HepG2 (cell line): Measurements from ENCODE around the gene SKIDA1. TPM values are rescaled to one million over a fixed set of nuclear protein-coding genes. Genes with fewer than 3 reads are reported as not detected.

Experiments
- AGO2 ChIP-seq: fragments of 200-400 bp; formaldehyde crosslinking; optimal IDR thresholded peaks from 2 replicates; pipeline ENCODE3; 2017; ENCODE audit warnings: mild to moderate bottlenecking, low read depth, low read length, moderate library complexity
- ATF7 ChIP-seq, 2 experiments: fragments of 450-650 bp in 1 of 2; sonication (generic) in 1 of 2; formaldehyde crosslinking in 1 of 2; IDR thresholded peaks; 2 replicates each; pipeline versions ENCODE4 v1.4.0 to v1.6.1; 2016 to 2020; ENCODE audit warnings: antibody characterized with exemption in 1 of 2, mild to moderate bottlenecking in 1 of 2, missing genetic modification reagents in 1 of 2
- ETV5 ChIP-seq: IDR thresholded peaks from 2 replicates; pipeline ENCODE4 v1.6.1; 2018; ENCODE audit warnings: missing biosample characterization, missing genetic modification reagents, inconsistent platforms, borderline replicate concordance
- FOXP1 ChIP-seq, 2 experiments: fragments of 450-650 bp in 1 of 2; IDR thresholded peaks; 2 replicates each; pipeline ENCODE4 v1.6.1; 2017 to 2018; ENCODE audit warnings: antibody characterized with exemption in 1 of 2
- IKZF1 ChIP-seq: fragments of 450-650 bp; IDR thresholded peaks from 2 replicates; pipeline ENCODE4 v1.7.1; 2016
- KDM3A ChIP-seq: IDR thresholded peaks from 2 replicates; pipeline ENCODE4 v1.6.1; 2018; ENCODE audit warnings: low read depth, missing compliant biosample characterization
- NCOA1 ChIP-seq: sonication (generic); formaldehyde crosslinking; IDR thresholded peaks from 2 replicates; pipeline ENCODE4 v1.9.0; 2021; ENCODE audit warnings: missing genetic modification reagents
- SMAD3 ChIP-seq: sonication (generic); formaldehyde crosslinking; IDR thresholded peaks from 2 replicates; pipeline ENCODE4 v1.4.0; 2020; ENCODE audit warnings: missing genetic modification reagents
- SRSF9 ChIP-seq: fragments of 200-400 bp; formaldehyde crosslinking; IDR thresholded peaks from 2 replicates; pipeline ENCODE4 v1.6.1; 2018; ENCODE audit warnings: borderline replicate concordance, mild to moderate bottlenecking, low read depth, low read length; ENCODE audit not compliant: insufficient read depth, poor library complexity, severe bottlenecking
- ZFX ChIP-seq: sonication (generic); formaldehyde crosslinking; IDR thresholded peaks from 2 replicates; pipeline ENCODE4 v1.4.0; 2020; ENCODE audit warnings: mild to moderate bottlenecking, low read depth, missing genetic modification reagents, moderate library complexity
- ZNF230 ChIP-seq: sonication (generic); formaldehyde crosslinking; IDR thresholded peaks from 2 replicates; pipeline ENCODE4 v1.4.0; 2020; ENCODE audit warnings: mild to moderate bottlenecking, missing genetic modification reagents
- ZNF550 ChIP-seq: sonication (generic); formaldehyde crosslinking; IDR thresholded peaks from 2 replicates; pipeline ENCODE4 v1.4.0; 2020; ENCODE audit warnings: mild to moderate bottlenecking, missing genetic modification reagents, borderline replicate concordance
- ZNF564 ChIP-seq: sonication (generic); formaldehyde crosslinking; IDR thresholded peaks from 2 replicates; pipeline ENCODE4 v1.8.1; 2023; ENCODE audit warnings: mild to moderate bottlenecking, missing genetic modification reagents
- ZNF670 ChIP-seq: sonication (generic); formaldehyde crosslinking; IDR thresholded peaks from 2 replicates; pipeline ENCODE4 v1.8.0; 2022; ENCODE audit warnings: mild to moderate bottlenecking, missing genetic modification reagents, borderline replicate concordance
- ZSCAN21 ChIP-seq: sonication (generic); formaldehyde crosslinking; IDR thresholded peaks from 2 replicates; pipeline ENCODE4 v1.8.0; 2022; ENCODE audit warnings: mild to moderate bottlenecking, missing genetic modification reagents, moderate library complexity, borderline replicate concordance
- ZZZ3 ChIP-seq: sonication (generic); formaldehyde crosslinking; IDR thresholded peaks from 2 replicates; pipeline ENCODE4 v1.4.0; 2020; ENCODE audit warnings: missing genetic modification reagents, mild to moderate bottlenecking, borderline replicate concordance
- polyA plus RNA-seq, 8 experiments: library from polyadenylated mRNA; depleted of rRNA in 3 of 8; stranded (reverse) in 7 of 8; unstranded in 1 of 8; fragments of >200 nt; fragmentation: Illumina TruSeq in 4 of 8; extraction: Trizol in 4 of 8; gene quantifications; 2 replicates each; pipeline versions ENCODE4 v1.2.1 to v1.2.3, GENCODE V29; 2011 to 2016; ENCODE audit warnings: low read depth in 4 of 8, missing spikeins in 1 of 8, mixed read lengths in 1 of 8; ENCODE audit not compliant: insufficient read depth in 1 of 8
- total RNA-seq, 5 experiments: library from RNA; depleted of rRNA; stranded (reverse); fragments of >200 nt; fragmentation: Illumina TruSeq; extraction: Trizol; gene quantifications; 2 replicates each; pipeline ENCODE4 v1.2.3, GENCODE V29; 2016; ENCODE audit warnings: low read depth in 1 of 5
- TF ChIP-seq, protein P1 (sequence below): sonication (generic); formaldehyde crosslinking; IDR thresholded peaks from 2 replicates; pipeline ENCODE4 v1.4.0; 2020; ENCODE audit warnings: missing genetic modification reagents
- TF ChIP-seq, protein P2 (sequence below): sonication (generic); formaldehyde crosslinking; IDR thresholded peaks from 2 replicates; pipeline ENCODE4 v1.8.0; 2022; ENCODE audit warnings: missing genetic modification reagents, mild to moderate bottlenecking, moderate library complexity, borderline replicate concordance
- TF ChIP-seq, protein P3 (sequence below): sonication (generic); formaldehyde crosslinking; IDR thresholded peaks from 2 replicates; pipeline ENCODE4 v1.4.0; 2020; ENCODE audit warnings: missing genetic modification reagents
- TF ChIP-seq, protein P4 (sequence below): sonication (generic); formaldehyde crosslinking; IDR thresholded peaks from 2 replicates; pipeline ENCODE4 v1.4.0; 2020; ENCODE audit warnings: mild to moderate bottlenecking, missing genetic modification reagents

SKIDA1 gene
- total and polyA plus RNA-seq, 2 of the 13 experiments (the other 11 are each of a cell fraction or from before 2014, with no cell fraction given), result 0.73 to 1.5 TPM

DNA sequence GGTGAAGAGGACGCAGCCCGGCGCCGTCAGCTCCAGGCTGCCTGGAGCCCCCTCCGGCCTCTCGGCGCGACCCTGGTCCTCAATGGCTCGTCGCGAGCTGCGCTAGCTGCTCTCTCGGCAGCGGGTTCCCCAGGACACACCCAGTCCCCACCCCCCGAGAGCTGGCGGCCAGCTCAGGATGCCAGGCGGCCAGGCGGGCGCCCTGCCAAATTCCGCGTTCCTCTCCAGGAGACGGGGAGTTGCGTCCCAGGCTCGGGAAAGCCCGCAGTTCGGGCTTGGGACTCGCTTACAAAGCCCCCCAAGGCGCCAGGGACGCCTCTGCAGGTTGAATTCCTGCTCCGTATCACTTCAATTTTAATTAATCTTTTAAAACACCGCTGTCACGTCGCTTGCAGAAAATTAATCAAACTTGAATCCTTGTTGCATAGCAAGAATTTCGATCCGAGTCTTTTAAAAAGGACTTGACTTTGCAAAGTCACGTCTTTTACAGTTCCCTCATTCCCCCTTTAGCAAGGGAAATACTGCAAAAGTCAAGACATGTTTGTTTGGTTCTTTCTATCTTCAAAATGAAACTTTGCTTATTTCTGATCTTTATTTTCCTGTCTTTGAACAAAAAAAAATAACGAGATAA, 28.2 kb downstream of the SKIDA1 start (continued):
- TF ChIP-seq, protein P1, sequence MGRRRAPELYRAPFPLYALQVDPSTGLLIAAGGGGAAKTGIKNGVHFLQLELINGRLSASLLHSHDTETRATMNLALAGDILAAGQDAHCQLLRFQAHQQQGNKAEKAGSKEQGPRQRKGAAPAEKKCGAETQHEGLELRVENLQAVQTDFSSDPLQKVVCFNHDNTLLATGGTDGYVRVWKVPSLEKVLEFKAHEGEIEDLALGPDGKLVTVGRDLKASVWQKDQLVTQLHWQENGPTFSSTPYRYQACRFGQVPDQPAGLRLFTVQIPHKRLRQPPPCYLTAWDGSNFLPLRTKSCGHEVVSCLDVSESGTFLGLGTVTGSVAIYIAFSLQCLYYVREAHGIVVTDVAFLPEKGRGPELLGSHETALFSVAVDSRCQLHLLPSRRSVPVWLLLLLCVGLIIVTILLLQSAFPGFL (CRISPR knock-in tag), result no peak
- TF ChIP-seq AGO2, result no peak
- TF ChIP-seq ZNF670, result 0 out of 2 replicates have a peak, but pooled peaks have one; percentile 48
- TF ChIP-seq, protein P2, sequence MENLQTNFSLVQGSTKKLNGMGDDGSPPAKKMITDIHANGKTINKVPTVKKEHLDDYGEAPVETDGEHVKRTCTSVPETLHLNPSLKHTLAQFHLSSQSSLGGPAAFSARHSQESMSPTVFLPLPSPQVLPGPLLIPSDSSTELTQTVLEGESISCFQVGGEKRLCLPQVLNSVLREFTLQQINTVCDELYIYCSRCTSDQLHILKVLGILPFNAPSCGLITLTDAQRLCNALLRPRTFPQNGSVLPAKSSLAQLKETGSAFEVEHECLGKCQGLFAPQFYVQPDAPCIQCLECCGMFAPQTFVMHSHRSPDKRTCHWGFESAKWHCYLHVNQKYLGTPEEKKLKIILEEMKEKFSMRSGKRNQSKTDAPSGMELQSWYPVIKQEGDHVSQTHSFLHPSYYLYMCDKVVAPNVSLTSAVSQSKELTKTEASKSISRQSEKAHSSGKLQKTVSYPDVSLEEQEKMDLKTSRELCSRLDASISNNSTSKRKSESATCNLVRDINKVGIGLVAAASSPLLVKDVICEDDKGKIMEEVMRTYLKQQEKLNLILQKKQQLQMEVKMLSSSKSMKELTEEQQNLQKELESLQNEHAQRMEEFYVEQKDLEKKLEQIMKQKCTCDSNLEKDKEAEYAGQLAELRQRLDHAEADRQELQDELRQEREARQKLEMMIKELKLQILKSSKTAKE (CRISPR knock-in tag), result peak; percentile 55; the same call in 1 of the 2 replicates
- TF ChIP-seq ZNF550 (CRISPR knock-in tag), result no peak
- no peak for TF ChIP-seq ZFX (CRISPR knock-in tag)
- TF ChIP-seq ZNF230, result no peak
- 0 out of 2 replicates have a peak, but pooled peaks have one; percentile 10 for TF ChIP-seq SMAD3 (CRISPR knock-in tag)
- TF ChIP-seq NCOA1 (CRISPR knock-in tag), result peak; percentile 93; the same call in 1 of the 2 replicates
- TF ChIP-seq KDM3A, result 0 out of 2 replicates have a peak, but pooled peaks have one; percentile 39
- no peak for TF ChIP-seq ZSCAN21 (CRISPR knock-in tag)
- TF ChIP-seq IKZF1, result no peak
- TF ChIP-seq SRSF9, result no peak
- TF ChIP-seq ATF7 (IDR thresholded peaks at IDR 0.05), result no peak
- TF ChIP-seq ATF7 (CRISPR knock-in tag; IDR thresholded peaks at IDR 0.05), result no peak
- TF ChIP-seq ETV5 (CRISPR knock-in tag), result peak; percentile 65; the same call in 1 of the 2 replicates
- no peak for TF ChIP-seq ZNF564 (CRISPR knock-in tag)
- TF ChIP-seq, protein P3, sequence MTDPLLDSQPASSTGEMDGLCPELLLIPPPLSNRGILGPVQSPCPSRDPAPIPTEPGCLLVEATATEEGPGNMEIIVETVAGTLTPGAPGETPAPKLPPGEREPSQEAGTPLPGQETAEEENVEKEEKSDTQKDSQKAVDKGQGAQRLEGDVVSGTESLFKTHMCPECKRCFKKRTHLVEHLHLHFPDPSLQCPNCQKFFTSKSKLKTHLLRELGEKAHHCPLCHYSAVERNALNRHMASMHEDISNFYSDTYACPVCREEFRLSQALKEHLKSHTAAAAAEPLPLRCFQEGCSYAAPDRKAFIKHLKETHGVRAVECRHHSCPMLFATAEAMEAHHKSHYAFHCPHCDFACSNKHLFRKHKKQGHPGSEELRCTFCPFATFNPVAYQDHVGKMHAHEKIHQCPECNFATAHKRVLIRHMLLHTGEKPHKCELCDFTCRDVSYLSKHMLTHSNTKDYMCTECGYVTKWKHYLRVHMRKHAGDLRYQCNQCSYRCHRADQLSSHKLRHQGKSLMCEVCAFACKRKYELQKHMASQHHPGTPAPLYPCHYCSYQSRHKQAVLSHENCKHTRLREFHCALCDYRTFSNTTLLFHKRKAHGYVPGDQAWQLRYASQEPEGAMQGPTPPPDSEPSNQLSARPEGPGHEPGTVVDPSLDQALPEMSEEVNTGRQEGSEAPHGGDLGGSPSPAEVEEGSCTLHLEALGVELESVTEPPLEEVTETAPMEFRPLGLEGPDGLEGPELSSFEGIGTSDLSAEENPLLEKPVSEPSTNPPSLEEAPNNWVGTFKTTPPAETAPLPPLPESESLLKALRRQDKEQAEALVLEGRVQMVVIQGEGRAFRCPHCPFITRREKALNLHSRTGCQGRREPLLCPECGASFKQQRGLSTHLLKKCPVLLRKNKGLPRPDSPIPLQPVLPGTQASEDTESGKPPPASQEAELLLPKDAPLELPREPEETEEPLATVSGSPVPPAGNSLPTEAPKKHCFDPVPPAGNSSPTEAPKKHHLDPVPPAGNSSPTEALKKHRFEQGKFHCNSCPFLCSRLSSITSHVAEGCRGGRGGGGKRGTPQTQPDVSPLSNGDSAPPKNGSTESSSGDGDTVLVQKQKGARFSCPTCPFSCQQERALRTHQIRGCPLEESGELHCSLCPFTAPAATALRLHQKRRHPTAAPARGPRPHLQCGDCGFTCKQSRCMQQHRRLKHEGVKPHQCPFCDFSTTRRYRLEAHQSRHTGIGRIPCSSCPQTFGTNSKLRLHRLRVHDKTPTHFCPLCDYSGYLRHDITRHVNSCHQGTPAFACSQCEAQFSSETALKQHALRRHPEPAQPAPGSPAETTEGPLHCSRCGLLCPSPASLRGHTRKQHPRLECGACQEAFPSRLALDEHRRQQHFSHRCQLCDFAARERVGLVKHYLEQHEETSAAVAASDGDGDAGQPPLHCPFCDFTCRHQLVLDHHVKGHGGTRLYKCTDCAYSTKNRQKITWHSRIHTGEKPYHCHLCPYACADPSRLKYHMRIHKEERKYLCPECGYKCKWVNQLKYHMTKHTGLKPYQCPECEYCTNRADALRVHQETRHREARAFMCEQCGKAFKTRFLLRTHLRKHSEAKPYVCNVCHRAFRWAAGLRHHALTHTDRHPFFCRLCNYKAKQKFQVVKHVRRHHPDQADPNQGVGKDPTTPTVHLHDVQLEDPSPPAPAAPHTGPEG (CRISPR knock-in tag), result no peak
- TF ChIP-seq, protein P4, sequence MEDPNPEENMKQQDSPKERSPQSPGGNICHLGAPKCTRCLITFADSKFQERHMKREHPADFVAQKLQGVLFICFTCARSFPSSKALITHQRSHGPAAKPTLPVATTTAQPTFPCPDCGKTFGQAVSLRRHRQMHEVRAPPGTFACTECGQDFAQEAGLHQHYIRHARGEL (CRISPR knock-in tag), result no peak
- TF ChIP-seq FOXP1 (IDR thresholded peaks at IDR 0.05), result no peak
- TF ChIP-seq FOXP1 (CRISPR knock-in tag; IDR thresholded peaks at IDR 0.05), result no peak
- no peak for TF ChIP-seq ZZZ3 (CRISPR knock-in tag)
